ENCODE results near the gene APOBEC3A.
"Not testable (repeated sequence)": the region's sequence is repeated elsewhere in the genome, so short reads cannot be mapped to it uniquely, and the experiment has no call there.

APOBEC3A gene

DNA sequence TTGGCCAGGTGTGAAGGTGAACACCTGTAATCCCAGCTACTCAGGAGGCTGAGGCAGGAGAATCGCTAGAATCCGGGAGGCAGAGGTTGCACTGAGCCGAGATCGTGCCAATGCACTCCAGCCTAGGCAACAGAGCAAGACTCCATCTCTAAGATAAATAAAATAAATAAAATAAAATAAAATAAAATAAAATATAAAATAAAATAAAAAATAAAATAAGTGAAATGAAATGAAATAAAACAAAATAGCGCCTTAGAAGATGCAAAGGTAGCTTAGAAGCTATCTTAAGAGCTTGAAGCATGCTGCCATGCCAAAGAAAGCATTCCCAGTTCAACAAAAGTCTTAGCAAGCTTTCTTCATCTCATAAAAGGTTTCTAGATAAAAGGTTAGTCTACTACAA, 49.8 kb downstream of the APOBEC3A start:
- ATAC-seq: no peak
- H3K4me1 Mint-ChIP-seq: peaks cover 18% of the 10 kb centered on the region
- H3K36me3 Mint-ChIP-seq: no peaks in the 10 kb centered on the region
- H3K9me3 Mint-ChIP-seq: no peaks in the 10 kb centered on the region
- no peak overlapping the region for H3K27ac Mint-ChIP-seq
- DNase-seq (ENCODE audit: low spot score in 2 of 2): no peak
- H3K4me3 Mint-ChIP-seq: no peak overlapping the region

DNA sequence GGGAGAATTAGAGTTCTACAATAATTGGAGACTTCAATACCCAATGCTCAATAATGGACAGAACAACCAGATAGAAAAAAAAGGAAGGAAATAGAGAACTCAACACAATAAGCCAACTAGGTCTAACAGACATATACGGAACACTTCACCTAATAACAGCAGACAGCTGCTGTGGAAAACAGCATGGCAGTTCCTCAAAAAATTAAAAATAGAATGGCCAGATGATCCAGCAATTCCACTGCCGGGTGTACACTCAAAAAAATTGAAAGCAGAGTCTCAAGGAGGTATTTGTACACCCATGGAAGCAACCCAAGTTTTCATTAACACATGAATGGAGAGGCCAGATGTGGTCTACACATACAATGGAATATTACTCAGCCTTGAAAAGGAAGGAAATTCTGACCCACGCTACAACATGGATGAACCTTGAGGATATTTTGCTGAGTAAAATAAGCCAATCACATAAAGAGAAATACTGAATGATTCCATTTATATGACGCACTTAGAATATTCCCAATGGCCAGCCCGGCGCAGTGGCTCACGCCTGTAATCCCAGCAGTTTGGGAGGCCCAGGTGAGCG, 51.0 kb downstream of the APOBEC3A start:
- not testable (repeated sequence) for ATAC-seq; H3K9me3 Mint-ChIP-seq; H3K4me3 Mint-ChIP-seq; DNase-seq (ENCODE audit: low spot score in 2 of 2); H3K27ac Mint-ChIP-seq; H3K36me3 Mint-ChIP-seq
- peaks cover 22% of the 10 kb centered on the region for H3K4me1 Mint-ChIP-seq

DNA sequence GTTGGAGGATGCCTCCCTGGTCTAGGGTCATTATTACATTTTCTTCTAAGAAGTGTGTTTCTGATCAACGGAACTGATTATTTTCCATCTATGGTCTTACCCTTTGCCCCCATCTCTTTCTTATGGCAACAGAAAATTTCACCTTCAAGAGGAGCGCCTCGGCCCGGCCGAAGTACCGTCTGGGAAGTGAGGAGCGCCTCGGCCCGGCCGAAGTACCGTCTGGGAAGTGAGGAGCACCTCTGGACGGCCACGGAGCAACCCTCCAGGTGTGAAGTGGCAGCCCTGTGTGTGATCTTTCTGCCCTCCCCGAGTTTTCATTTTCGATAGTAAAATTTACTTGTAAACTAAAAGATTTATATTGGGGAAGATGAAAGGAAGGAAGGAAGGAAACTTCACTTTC, 53.5 kb downstream of the APOBEC3A start:
- H3K9me3 Mint-ChIP-seq: no peaks in the 10 kb centered on the region
- DNase-seq (ENCODE audit: low spot score in 2 of 2) (no peak), ATAC-seq (no peak)
- no peak overlapping the region for H3K4me3 Mint-ChIP-seq
- peaks cover 29% of the 10 kb centered on the region for H3K4me1 Mint-ChIP-seq
- peak overlapping the region; percentile 97 for H3K27ac Mint-ChIP-seq
- peaks cover 23% of the 10 kb centered on the region for H3K36me3 Mint-ChIP-seq

All from stimulated activated effector memory CD8-positive, alpha-beta T cell treated with anti-CD3 and anti-CD28 coated beads, Interleukin-12 subunit alpha, Interleukin-12 subunit beta, amount 100 ng/mL, for 72 hours (primary cell).